GM19395 (cell line): ENCODE data around the gene HSD17B8.

Experiments used
- ATAC-seq: cut with Tn5 transposase; IDR thresholded peaks from one replicate; pipeline ENCODE4 v1.9.1; 2021; ENCODE audit warnings: mild to moderate bottlenecking, moderate library complexity; ENCODE audit not compliant: unreplicated experiment

Gene HSD17B8

GRCh38 chr6:33171016-33171879 lies 33.2 kb upstream of the HSD17B8 start:
- no peak for ATAC-seq

GRCh38 chr6:33171880-33172687 lies 32.4 kb upstream of the HSD17B8 start:
- no peak for ATAC-seq

- no peak for ATAC-seq
These were observed 31.5 kb upstream of the HSD17B8 start for GRCh38 chr6:33172688-33173534.

- no peak for ATAC-seq
These were observed 30.8 kb upstream of the HSD17B8 start for GRCh38 chr6:33173535-33174180.

GRCh38 chr6:33174784-33175183 lies 29.7 kb upstream of the HSD17B8 start:
- no peak for ATAC-seq

GRCh38 chr6:33175436-33176069 lies 28.9 kb upstream of the HSD17B8 start:
- ATAC-seq = no peak

GRCh38 chr6:33176906-33177305 lies 27.5 kb upstream of the HSD17B8 start:
- no peak for ATAC-seq

GRCh38 chr6:33177552-33178446 lies 26.7 kb upstream of the HSD17B8 start:
- no peak for ATAC-seq

GRCh38 chr6:33178755-33179475 lies 25.5 kb upstream of the HSD17B8 start:
- ATAC-seq = no peak

- no peak for ATAC-seq
These were observed 23.3 kb upstream of the HSD17B8 start for GRCh38 chr6:33181141-33181540.

GRCh38 chr6:33183071-33183683 lies 21.3 kb upstream of the HSD17B8 start:
- ATAC-seq = no peak

GRCh38 chr6:33185190-33185589 lies 19.3 kb upstream of the HSD17B8 start:
- no peak for ATAC-seq

GRCh38 chr6:33185654-33186187 lies 18.7 kb upstream of the HSD17B8 start:
- no peak for ATAC-seq

- ATAC-seq = no peak
These were observed 16.6 kb upstream of the HSD17B8 start for GRCh38 chr6:33187809-33188208.

- no peak for ATAC-seq
These were observed 15.3 kb upstream of the HSD17B8 start for GRCh38 chr6:33189164-33189563.

- ATAC-seq = no peak
These were observed 14.6 kb upstream of the HSD17B8 start for GRCh38 chr6:33189625-33190448.
